IMR-90 (cell line): Measurements from ENCODE around the gene MALRD1. TPM values are rescaled to one million over a fixed set of nuclear protein-coding genes. Genes with fewer than 3 reads are reported as not detected.

Source experiments
- ATAC-seq: fragments of 200-7000 bp; cut with Tn5 transposase; 2 replicates; pipeline ENCODE4 v1.9.1; 2020; ENCODE audit warnings: low read depth, mild to moderate bottlenecking, moderate library complexity
- BruUV-seq: library from RNA; stranded (reverse); fragments of 400-500 nt; replicated peaks from 2 replicates; lab custom pipeline; 2021; lab: Mats Ljungman, UMichigan
- CTCF ChIA-PET: fragments of 300-600 bp; formaldehyde crosslinking; extraction: SDS; loops from one replicate; lab custom pipeline; 2021; ENCODE audit warnings: antibody characterized with exemption; lab: Yijun Ruan, JAX
- POLR2A ChIA-PET: fragments of 300-600 bp; sonication (Branson Sonifier 250); formaldehyde crosslinking; loops from one replicate; lab custom pipeline; 2022; ENCODE audit warnings: antibody characterized with exemption; ENCODE audit not compliant: unreplicated experiment; lab: Charles Lee
- DNase-seq: peaks from one replicate; pipeline ENCODE4 v3.0.0; 2013
- H2AFZ ChIP-seq: replicated peaks from 2 replicates; pipeline ENCODE3; 2013; ENCODE audit warnings: low read length, mild to moderate bottlenecking; ENCODE audit not compliant: poor library complexity
- H2AK5ac ChIP-seq: 2 replicates; pipeline ENCODE4 v1.6.1; 2013; ENCODE audit warnings: low read depth, low read length, inconsistent platforms
- H2AK9ac ChIP-seq: replicated peaks from 2 replicates; pipeline ENCODE3; 2013; ENCODE audit warnings: mild to moderate bottlenecking, low read depth, low read length, moderate library complexity; ENCODE audit not compliant: poor library complexity
- H2BK120ac ChIP-seq: 2 replicates; pipeline ENCODE4 v1.6.1; 2013; ENCODE audit warnings: low read depth, low read length, inconsistent platforms
- H2BK15ac ChIP-seq: 3 replicates; pipeline ENCODE4 v1.6.1; 2013; ENCODE audit warnings: low read depth, low read length, inconsistent platforms
- H2BK20ac ChIP-seq: 2 replicates; pipeline ENCODE4 v1.6.1; 2013; ENCODE audit warnings: low read depth, mild to moderate bottlenecking, inconsistent platforms, low read length, moderate library complexity
- H2BK5ac ChIP-seq: 2 replicates; pipeline ENCODE4 v1.6.1; 2013; ENCODE audit warnings: mild to moderate bottlenecking, low read depth, low read length, inconsistent platforms; ENCODE audit not compliant: poor library complexity, severe bottlenecking
- H3K14ac ChIP-seq: replicated peaks from 2 replicates; pipeline ENCODE4 v1.6.1; 2013; ENCODE audit warnings: low read depth, low read length, inconsistent platforms
- H3K18ac ChIP-seq: 2 replicates; pipeline ENCODE4 v1.6.1; 2013; ENCODE audit warnings: low read depth, low read length, control low read depth
- H3K23ac ChIP-seq: 2 replicates; pipeline ENCODE4 v1.6.1; 2013; ENCODE audit warnings: low read depth, low read length, inconsistent platforms
- H3K27ac ChIP-seq: 2 replicates; pipeline ENCODE4 v1.5.1; 2013; ENCODE audit warnings: mild to moderate bottlenecking, control low read depth, low read length; ENCODE audit not compliant: insufficient read depth
- H3K27me3 ChIP-seq: 2 replicates; pipeline ENCODE4 v1.6.1; 2013; ENCODE audit warnings: low read length; ENCODE audit not compliant: control insufficient read depth, insufficient read depth
- H3K36me3 ChIP-seq: 2 replicates; pipeline ENCODE4 v1.6.1; 2013; ENCODE audit warnings: low read length, mixed read lengths; ENCODE audit not compliant: control insufficient read depth, insufficient read depth
- H3K4ac ChIP-seq: 2 replicates; pipeline ENCODE4 v1.6.1; 2013; ENCODE audit warnings: low read depth, low read length, inconsistent platforms
- H3K4me1 ChIP-seq: 2 replicates; pipeline ENCODE4 v1.6.1; 2013; ENCODE audit warnings: low read length, mixed read lengths; ENCODE audit not compliant: control insufficient read depth, insufficient read depth
- H3K4me2 ChIP-seq: 2 replicates; pipeline ENCODE4 v1.6.1; 2013; ENCODE audit warnings: low read depth, mild to moderate bottlenecking, control low read depth, low read length, moderate library complexity
- H3K4me3 ChIP-seq: 2 replicates; pipeline ENCODE4 v1.5.1; 2013; ENCODE audit warnings: low read depth, mild to moderate bottlenecking, control low read depth, low read length, moderate library complexity; ENCODE audit not compliant: insufficient read depth
- H3K56ac ChIP-seq: 2 replicates; pipeline ENCODE4 v1.6.1; 2013; ENCODE audit warnings: low read length, inconsistent platforms; ENCODE audit not compliant: insufficient read depth; ENCODE audit errors: extremely low read depth
- H3K79me1 ChIP-seq, 2 experiments: 2 replicates each; pipeline ENCODE4 v1.6.1; 2013; ENCODE audit warnings: low read length in 2 of 2, inconsistent platforms in 1 of 2, low read depth in 1 of 2
- H3K9ac ChIP-seq: 2 replicates; pipeline ENCODE4 v1.6.1; 2013; ENCODE audit warnings: low read depth, low read length, control low read depth
- H3K9me1 ChIP-seq: 2 replicates; pipeline ENCODE4 v1.6.1; 2013; ENCODE audit warnings: low read length, inconsistent platforms; ENCODE audit not compliant: insufficient read depth
- H3K9me3 ChIP-seq: 2 replicates; pipeline ENCODE4 v1.6.1; 2013; ENCODE audit warnings: low read length; ENCODE audit not compliant: control insufficient read depth, insufficient read depth
- H4K20me1 ChIP-seq: 2 replicates; pipeline ENCODE4 v1.6.1; 2013; ENCODE audit warnings: low read length, inconsistent platforms; ENCODE audit not compliant: insufficient read depth
- H4K5ac ChIP-seq: 2 replicates; pipeline ENCODE4 v1.6.1; 2013; ENCODE audit warnings: mild to moderate bottlenecking, low read depth, low read length, control low read depth
- H4K8ac ChIP-seq, 2 experiments: 2 replicates each; pipeline ENCODE4 v1.6.1; 2013; ENCODE audit warnings: low read depth in 2 of 2, low read length in 2 of 2, control low read depth in 1 of 2, inconsistent platforms in 1 of 2
- H4K91ac ChIP-seq: 2 replicates; pipeline ENCODE4 v1.6.1; 2013; ENCODE audit warnings: low read depth, low read length, inconsistent platforms; ENCODE audit not compliant: insufficient read depth
- BHLHE40 ChIP-seq: fragments of 150-350 bp; IDR thresholded peaks from 2 replicates; pipeline ENCODE4 v1.6.1; 2016; ENCODE audit warnings: mild to moderate bottlenecking, low read depth, low read length
- RFX5 ChIP-seq: IDR thresholded peaks from 2 replicates; pipeline ENCODE4 v1.8.0; 2012; ENCODE audit warnings: low read depth, mild to moderate bottlenecking, low read length, moderate library complexity
- WGBS, 2 experiments: methylation state at CpG; one replicate each; pipeline versions ENCODE4 v1.1.5 to v1.1.7; 2013; ENCODE audit warnings: missing lambda C conversion rate in 2 of 2; ENCODE audit not compliant: insufficient read length in 1 of 2; ENCODE audit errors: extremely low coverage in 2 of 2; 5-methylcytosine and 5-hydroxymethylcytosine counted together
- dilution Hi-C: fragments of 300-500 bp; cut with HindIII; formaldehyde crosslinking; loops from one replicate; pipeline ENCODE4 v1.14.3; 2018; ENCODE audit warnings: low sequenced_read_pairs; ENCODE audit not compliant: unreplicated experiment
- in situ Hi-C: fragments of 300-500 bp; cut with MboI; formaldehyde crosslinking; loops from 3 replicates; pipeline ENCODE4 v1.14.3; 2019; ENCODE audit warnings: low sequenced_read_pairs, inconsistent platforms, mixed read lengths
- intact Hi-C: fragments of 100-400 bp; cut with micrococcal nuclease; formaldehyde crosslinking; loops from 2 replicates; pipeline ENCODE4 v1.10.0; 2022
- polyA plus RNA-seq, 3 experiments: library from polyadenylated mRNA; depleted of rRNA; stranded (reverse); fragments of >200 nt; gene quantifications; 2 replicates each; pipeline ENCODE4 v1.2.3, GENCODE V29; 2012; ENCODE audit warnings: low replicate concordance in 1 of 3
- total RNA-seq: library from RNA; depleted of rRNA; stranded (reverse); fragments of >200 nt; gene quantifications from 2 replicates; pipeline ENCODE4 v1.2.3, GENCODE V29; 2012
- TF ChIP-seq, protein P1 (sequence below): fragments of 150-350 bp; IDR thresholded peaks from 2 replicates; pipeline ENCODE4 v1.6.1; 2016; ENCODE audit warnings: low read depth, mild to moderate bottlenecking, low read length, moderate library complexity, borderline replicate concordance
- TF ChIP-seq, protein P2 (sequence below): conservative IDR thresholded peaks from 2 replicates; pipeline ENCODE4 v1.5.1; 2012; ENCODE audit warnings: mild to moderate bottlenecking, low read depth, low read length, improper control_type of control experiment

Gene MALRD1
- total and polyA plus RNA-seq, 2 of the 4 experiments (the other 2 are of a cell fraction): 0.34 to 1.1 TPM

DNA sequence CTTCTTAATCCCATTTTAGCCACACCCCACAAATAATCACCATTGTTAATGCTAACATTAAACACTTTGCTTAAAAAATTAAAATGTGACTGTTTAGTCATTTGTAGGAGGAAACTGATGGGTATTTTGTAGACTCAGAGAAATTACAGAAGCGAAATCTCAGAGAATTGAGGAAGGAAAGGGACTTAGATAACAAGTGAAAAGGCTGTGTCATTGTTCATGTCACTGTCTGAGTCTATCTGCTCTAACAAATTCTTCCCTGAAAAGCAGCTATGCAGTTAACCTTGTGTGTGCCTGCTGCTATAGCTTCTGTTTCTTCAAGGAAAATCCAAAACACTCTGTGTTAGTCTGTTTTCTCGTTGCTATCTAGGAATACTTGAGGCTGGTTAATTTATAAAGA is 726.7 kb downstream of the MALRD1 start:
- Histone ChIP-seq H3K79me1 (no peaks in the 10 kb centered on the region), H4K91ac (no peak overlapping the region), H3K27me3 (no peaks in the 10 kb centered on the region), H2AFZ (no peak overlapping the region), H3K27ac (no peak overlapping the region), H3K36me3 (no peaks in the 10 kb centered on the region), H2BK5ac (no peak overlapping the region), H3K9me1 (no peaks in the 10 kb centered on the region; the same call in 1 of the 2 replicates), H4K20me1 (no peaks in the 10 kb centered on the region), H3K9me3 (peaks cover 2% of the 10 kb centered on the region; the same call in 1 of the 2 replicates), H3K9ac (no peak overlapping the region), H4K8ac (no peak overlapping the region), H3K18ac (no peak overlapping the region), H2AK5ac (no peak overlapping the region), H2AK9ac (no peak overlapping the region), H2BK15ac (no peak overlapping the region), H3K4me3 (no peak overlapping the region), H3K4me2 (no peak overlapping the region), H3K4me1 (peaks cover 2% of the 10 kb centered on the region; the same call in 1 of the 2 replicates), H2BK120ac (no peak overlapping the region), H2BK20ac (no peak overlapping the region), H4K5ac (no peak overlapping the region), H3K14ac (no peak overlapping the region), H3K4ac (no peak overlapping the region), H3K56ac (no peak overlapping the region), H3K23ac (no peak overlapping the region)
- intact Hi-C loops: no loop called here
- WGBS, 2 experiments: no CpG with 5 or more reads among the region's 2 CpGs
- no TSS peak for BruUV-seq
- ATAC-seq (no peak), DNase-seq (no peak)
- TF ChIP-seq, protein P1, sequence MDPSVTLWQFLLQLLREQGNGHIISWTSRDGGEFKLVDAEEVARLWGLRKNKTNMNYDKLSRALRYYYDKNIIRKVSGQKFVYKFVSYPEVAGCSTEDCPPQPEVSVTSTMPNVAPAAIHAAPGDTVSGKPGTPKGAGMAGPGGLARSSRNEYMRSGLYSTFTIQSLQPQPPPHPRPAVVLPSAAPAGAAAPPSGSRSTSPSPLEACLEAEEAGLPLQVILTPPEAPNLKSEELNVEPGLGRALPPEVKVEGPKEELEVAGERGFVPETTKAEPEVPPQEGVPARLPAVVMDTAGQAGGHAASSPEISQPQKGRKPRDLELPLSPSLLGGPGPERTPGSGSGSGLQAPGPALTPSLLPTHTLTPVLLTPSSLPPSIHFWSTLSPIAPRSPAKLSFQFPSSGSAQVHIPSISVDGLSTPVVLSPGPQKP: no peak
- TF ChIP-seq, protein P2, sequence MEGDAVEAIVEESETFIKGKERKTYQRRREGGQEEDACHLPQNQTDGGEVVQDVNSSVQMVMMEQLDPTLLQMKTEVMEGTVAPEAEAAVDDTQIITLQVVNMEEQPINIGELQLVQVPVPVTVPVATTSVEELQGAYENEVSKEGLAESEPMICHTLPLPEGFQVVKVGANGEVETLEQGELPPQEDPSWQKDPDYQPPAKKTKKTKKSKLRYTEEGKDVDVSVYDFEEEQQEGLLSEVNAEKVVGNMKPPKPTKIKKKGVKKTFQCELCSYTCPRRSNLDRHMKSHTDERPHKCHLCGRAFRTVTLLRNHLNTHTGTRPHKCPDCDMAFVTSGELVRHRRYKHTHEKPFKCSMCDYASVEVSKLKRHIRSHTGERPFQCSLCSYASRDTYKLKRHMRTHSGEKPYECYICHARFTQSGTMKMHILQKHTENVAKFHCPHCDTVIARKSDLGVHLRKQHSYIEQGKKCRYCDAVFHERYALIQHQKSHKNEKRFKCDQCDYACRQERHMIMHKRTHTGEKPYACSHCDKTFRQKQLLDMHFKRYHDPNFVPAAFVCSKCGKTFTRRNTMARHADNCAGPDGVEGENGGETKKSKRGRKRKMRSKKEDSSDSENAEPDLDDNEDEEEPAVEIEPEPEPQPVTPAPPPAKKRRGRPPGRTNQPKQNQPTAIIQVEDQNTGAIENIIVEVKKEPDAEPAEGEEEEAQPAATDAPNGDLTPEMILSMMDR: no peak
- TF ChIP-seq BHLHE40 (no peak), RFX5 (no peak)
- dilution Hi-C loops: no loop called here
- in situ Hi-C loops: loop anchor here (25.0 kb wide), 1 partner anchor 1088 kb away; no protein-coding TSS in a partner anchor
- ChIA-PET CTCF (no interaction called here), POLR2A (no interaction called here)
